ENCODE results near the gene UCHL5. TPM values are rescaled to one million over a fixed set of nuclear protein-coding genes. Genes with fewer than 3 reads are reported as not detected.

The UCHL5 gene
- total RNA-seq, 1 donor from 2014 or later, result 36.4 TPM

- H3K9me3 Mint-ChIP-seq, result no peaks in the 10 kb centered on the region
- H3K36me3 Mint-ChIP-seq (ENCODE audit: low read depth), result no peaks in the 10 kb centered on the region
- intact Hi-C loops (cut with micrococcal nuclease), result no loop called here
- CTCF ChIA-PET, result no interaction called here
- no peak for TF ChIP-seq CTCF (IDR thresholded peaks at IDR 0.05)
- ATAC-seq (ENCODE audit: low read depth), result no peak
- H3K4me3 Mint-ChIP-seq, result no peak overlapping the region
- peaks cover 3% of the 10 kb centered on the region for H3K4me1 Mint-ChIP-seq
- H3K27ac Mint-ChIP-seq, result no peak overlapping the region
- POLR2A ChIA-PET, result no interaction called here
- no peak for DNase-seq
- H3K27me3 Mint-ChIP-seq, result no peaks in the 10 kb centered on the region
Observed at GRCh38 chr1:192969091-192969490, 90.1 kb downstream of the UCHL5 start.

- peaks cover 3% of the 10 kb centered on the region for H3K4me1 Mint-ChIP-seq
- ATAC-seq (ENCODE audit: low read depth) (no peak), DNase-seq (no peak)
- POLR2A ChIA-PET, result no interaction called here
- no peak for TF ChIP-seq CTCF (IDR thresholded peaks at IDR 0.05)
- H3K27me3 Mint-ChIP-seq, result no peaks in the 10 kb centered on the region
- H3K9me3 Mint-ChIP-seq, result no peaks in the 10 kb centered on the region
- H3K36me3 Mint-ChIP-seq (ENCODE audit: low read depth), result no peaks in the 10 kb centered on the region
- CTCF ChIA-PET, result no interaction called here
- H3K4me3 Mint-ChIP-seq, result no peak overlapping the region
- intact Hi-C loops (cut with micrococcal nuclease), result no loop called here
- H3K27ac Mint-ChIP-seq, result no peak overlapping the region
Observed at GRCh38 chr1:192968323-192968722, 90.8 kb downstream of the UCHL5 start.

- POLR2A ChIA-PET, result no interaction called here
Observed at GRCh38 chr1:192967901-192968300, 91.3 kb downstream of the UCHL5 start.

GRCh38 chr1:192967211-192967877, 91.8 kb downstream of the UCHL5 start:
- Mint-ChIP-seq H3K4me1 (peaks cover 3% of the 10 kb centered on the region), H3K4me3 (no peak overlapping the region)
- ATAC-seq (ENCODE audit: low read depth), result no peak

More at GRCh38 chr1:192967901-192968300, 91.3 kb downstream of the UCHL5 start:
- CTCF ChIA-PET, result no interaction called here
- intact Hi-C loops (cut with micrococcal nuclease), result no loop called here
- Mint-ChIP-seq H3K27me3 (no peaks in the 10 kb centered on the region), H3K4me1 (peaks cover 3% of the 10 kb centered on the region), H3K4me3 (no peak overlapping the region), H3K27ac (no peak overlapping the region), H3K36me3 (ENCODE audit: low read depth) (no peaks in the 10 kb centered on the region), H3K9me3 (no peaks in the 10 kb centered on the region)
- TF ChIP-seq CTCF (IDR thresholded peaks at IDR 0.05), result no peak
- ATAC-seq (ENCODE audit: low read depth), result no peak
- no peak for DNase-seq

GRCh38 chr1:192966073-192966472, 93.1 kb downstream of the UCHL5 start:
- Mint-ChIP-seq H3K4me3 (no peak overlapping the region), H3K36me3 (ENCODE audit: low read depth) (no peaks in the 10 kb centered on the region), H3K27me3 (no peaks in the 10 kb centered on the region), H3K4me1 (peaks cover 3% of the 10 kb centered on the region), H3K27ac (no peak overlapping the region), H3K9me3 (no peaks in the 10 kb centered on the region)
- no peak for ATAC-seq (ENCODE audit: low read depth)
- ChIA-PET POLR2A (no interaction called here), CTCF (no interaction called here)
- DNase-seq, result no peak
- intact Hi-C loops (cut with micrococcal nuclease), result no loop called here
- no peak for TF ChIP-seq CTCF (IDR thresholded peaks at IDR 0.05)

More at GRCh38 chr1:192967211-192967877, 91.8 kb downstream of the UCHL5 start:
- Mint-ChIP-seq H3K27me3 (no peaks in the 10 kb centered on the region), H3K27ac (no peak overlapping the region), H3K36me3 (ENCODE audit: low read depth) (no peaks in the 10 kb centered on the region), H3K9me3 (no peaks in the 10 kb centered on the region)
- ChIA-PET POLR2A (no interaction called here), CTCF (no interaction called here)
- no peak for DNase-seq
- intact Hi-C loops (cut with micrococcal nuclease), result no loop called here
- TF ChIP-seq CTCF (IDR thresholded peaks at IDR 0.05), result no peak

Data from activated B cell treated with CpG ODN at 0.5 μM for 24 hours (primary cell).